ENCODE data around the gene IL36RN.
"Not testable (repeated sequence)": the region's sequence is repeated elsewhere in the genome, so short reads cannot be mapped to it uniquely, and the experiment has no call there.

Gene IL36RN

DNA sequence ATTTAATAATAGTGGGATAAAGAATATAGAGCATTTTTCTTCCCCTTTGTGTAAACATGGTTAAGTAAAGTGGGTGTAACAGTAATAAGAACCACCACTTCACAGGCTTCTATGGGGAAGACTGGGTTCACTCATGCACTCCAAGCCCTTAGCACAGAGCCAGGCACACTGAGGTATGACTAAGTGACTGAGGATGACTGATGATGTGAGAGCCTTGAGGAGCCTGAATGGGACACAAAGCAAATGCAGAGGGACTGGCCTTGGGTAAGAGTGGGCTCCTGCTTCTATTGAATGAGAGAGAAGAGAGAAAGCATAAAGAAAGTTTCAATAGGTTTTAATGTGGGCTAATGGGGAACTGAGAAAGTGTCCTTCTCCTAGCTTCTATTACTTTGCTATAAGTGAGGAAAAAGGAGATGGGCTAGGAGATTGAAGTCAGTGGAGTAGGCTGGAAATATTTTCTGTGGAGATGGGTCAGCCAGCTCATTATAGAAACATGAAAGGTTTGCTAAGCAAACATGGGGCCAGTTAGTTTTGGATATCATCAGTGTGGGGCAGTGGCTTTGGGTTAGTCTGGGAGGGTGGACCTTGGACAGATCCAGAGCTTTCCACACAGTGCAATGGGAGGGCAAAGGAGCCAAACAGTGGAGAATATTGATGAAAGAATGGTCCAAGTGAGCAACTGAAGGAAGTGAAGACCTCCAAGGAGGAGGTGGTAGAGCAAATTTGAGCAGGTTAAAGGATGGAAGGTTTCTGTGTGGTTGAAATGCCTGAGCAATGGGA, 29.4 kb downstream of the IL36RN start:
- POLR2A ChIA-PET: no interaction called here
- TF ChIP-seq NFRKB (IDR thresholded peaks at IDR 0.05): no peak
- TF ChIP-seq CTBP1 (IDR thresholded peaks at IDR 0.05; ENCODE audit: borderline replicate concordance): no peak
- TF ChIP-seq ELF4 (IDR thresholded peaks at IDR 0.05): no peak
- TF ChIP-seq TARDBP (IDR thresholded peaks at IDR 0.05): no peak
- TF ChIP-seq L3MBTL2 (conservative IDR thresholded peaks at IDR 0.05): no peak
- TF ChIP-seq FOXM1 (IDR thresholded peaks at IDR 0.05; ENCODE audit: borderline replicate concordance): no peak
- no peak for TF ChIP-seq FOXA1 (IDR thresholded peaks at IDR 0.05)
- no peak for TF ChIP-seq FOXK2 (IDR thresholded peaks at IDR 0.05)
- TF ChIP-seq ARNT (IDR thresholded peaks at IDR 0.05): no peak
- no peak for TF ChIP-seq ZNF384 (IDR thresholded peaks at IDR 0.05)

GRCh38 chr2:113089916-113090315, 30.9 kb downstream of the IL36RN start:
- TF ChIP-seq LEF1 (IDR thresholded peaks at IDR 0.05; ENCODE audit: borderline replicate concordance): no peak
- ChIA-PET POLR2A (interaction anchor here (1.1 kb wide), 1 partner anchor 15 kb away, joined by 3 read pairs; no protein-coding TSS in a partner anchor), CTCF (no interaction called here)
- DNase-seq (ENCODE audit: extremely low spot score): no peak

More for the DNA sequence above, 29.4 kb downstream of the IL36RN start:
- no peak for DNase-seq (ENCODE audit: extremely low spot score)
- CTCF ChIA-PET: no interaction called here

DNA sequence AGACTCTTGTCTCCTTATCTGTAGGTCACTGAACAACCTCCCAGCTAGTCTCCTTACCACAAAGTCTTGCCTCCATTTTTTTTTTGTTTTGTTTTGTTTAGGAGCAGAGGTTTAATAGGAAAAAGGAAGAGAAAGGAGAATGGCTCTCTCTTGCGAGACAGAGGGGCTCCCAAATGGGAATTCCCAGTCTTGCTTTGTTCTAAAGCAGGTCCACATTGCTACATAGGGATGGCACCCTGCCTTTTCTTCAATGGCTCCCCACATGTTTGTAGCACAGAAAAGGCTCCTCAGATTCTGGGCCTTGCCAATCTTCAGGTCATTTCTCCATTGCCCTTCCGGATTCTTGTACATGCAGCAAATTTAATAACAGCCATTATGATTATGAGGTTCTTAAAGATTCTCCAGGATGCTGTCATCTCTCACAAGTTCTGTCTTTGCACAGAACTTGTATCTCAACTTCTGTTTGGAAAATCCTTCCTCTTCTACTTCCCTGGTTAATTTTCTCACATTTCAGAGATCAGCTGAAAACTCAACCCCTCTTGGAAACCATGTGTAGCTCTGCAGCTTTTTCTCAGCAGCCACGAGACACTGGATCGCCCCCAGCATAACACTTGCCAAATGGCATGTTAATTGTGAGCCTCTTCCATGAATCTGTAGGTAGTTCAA, 32.4 kb downstream of the IL36RN start:
- ChIA-PET CTCF (interaction anchor here (0.6 kb wide), 1 partner anchor 180 kb away, joined by 3 read pairs; no protein-coding TSS in a partner anchor), POLR2A (no interaction called here)
- DNase-seq (ENCODE audit: extremely low spot score): no peak
- TF ChIP-seq HDGF (IDR thresholded peaks at IDR 0.05; ENCODE audit: borderline replicate concordance): no peak
- TF ChIP-seq PKNOX1 (IDR thresholded peaks at IDR 0.05): no peak
- TF ChIP-seq FOXM1 (IDR thresholded peaks at IDR 0.05; ENCODE audit: borderline replicate concordance): no peak
- no peak for TF ChIP-seq L3MBTL2 (conservative IDR thresholded peaks at IDR 0.05)
- TF ChIP-seq LEF1 (IDR thresholded peaks at IDR 0.05; ENCODE audit: borderline replicate concordance): no peak
- TF ChIP-seq CTBP1 (IDR thresholded peaks at IDR 0.05; ENCODE audit: borderline replicate concordance): no peak
- TF ChIP-seq ELF4 (IDR thresholded peaks at IDR 0.05): no peak
- TF ChIP-seq NFRKB (IDR thresholded peaks at IDR 0.05): no peak
- TF ChIP-seq SUZ12 (IDR thresholded peaks at IDR 0.05): no peak
- TF ChIP-seq SP1 (IDR thresholded peaks at IDR 0.05): no peak
- no peak for TF ChIP-seq FOXA1 (IDR thresholded peaks at IDR 0.05)
- TF ChIP-seq TARDBP (IDR thresholded peaks at IDR 0.05): no peak
- TF ChIP-seq ARNT (IDR thresholded peaks at IDR 0.05): no peak
- no peak for TF ChIP-seq ZNF384 (IDR thresholded peaks at IDR 0.05)

DNA sequence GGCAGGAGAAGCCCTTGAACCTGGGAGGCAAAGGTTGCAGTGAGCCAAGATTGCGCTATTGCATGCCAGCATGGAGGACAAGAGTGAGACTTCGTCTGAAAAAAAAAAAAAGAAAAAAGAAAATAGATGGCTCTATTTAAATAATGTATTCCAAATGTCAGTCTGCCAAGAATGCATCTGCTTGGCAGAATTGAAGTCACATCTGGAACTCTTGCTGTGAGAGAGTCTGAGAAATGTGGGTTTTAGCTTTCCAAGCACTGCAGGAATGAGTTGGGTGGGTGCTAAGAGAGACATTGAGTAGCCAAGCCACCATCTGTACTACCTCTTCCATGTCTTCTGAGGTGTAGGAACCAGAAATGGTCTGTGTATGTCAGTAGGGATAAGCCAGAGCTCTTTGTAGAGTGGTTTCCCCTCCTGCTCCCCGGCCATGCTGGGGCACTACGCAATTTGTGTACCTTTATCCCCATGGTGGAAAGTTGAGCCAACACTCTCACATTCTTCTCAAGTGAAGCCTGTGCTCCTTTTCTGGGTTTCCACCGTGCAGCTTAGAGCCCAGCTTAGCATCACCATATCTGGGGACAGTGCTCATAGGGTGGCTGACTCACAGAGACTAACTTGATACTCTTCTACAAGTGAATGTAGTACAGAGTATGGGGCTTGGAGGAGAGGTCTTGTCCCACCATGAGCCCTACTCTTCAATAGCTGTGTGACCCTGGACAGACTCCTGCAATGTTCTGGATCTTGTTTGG, 34.0 kb downstream of the IL36RN start:
- no peak for TF ChIP-seq BHLHE40 (IDR thresholded peaks at IDR 0.05; ENCODE audit: borderline replicate concordance)
- TF ChIP-seq FOXK2 (IDR thresholded peaks at IDR 0.05): no peak
- TF ChIP-seq ZNF384 (IDR thresholded peaks at IDR 0.05): no peak
- TF ChIP-seq ARNT (IDR thresholded peaks at IDR 0.05): no peak
- ChIA-PET CTCF (no interaction called here), POLR2A (no interaction called here)
- no peak for DNase-seq (ENCODE audit: extremely low spot score)

- TF ChIP-seq L3MBTL2 (conservative IDR thresholded peaks at IDR 0.05) (no peak), FOXM1 (IDR thresholded peaks at IDR 0.05; ENCODE audit: borderline replicate concordance) (no peak), SUZ12 (IDR thresholded peaks at IDR 0.05) (no peak), FOXK2 (IDR thresholded peaks at IDR 0.05) (no peak), CTBP1 (IDR thresholded peaks at IDR 0.05; ENCODE audit: borderline replicate concordance) (no peak), BHLHE40 (IDR thresholded peaks at IDR 0.05; ENCODE audit: borderline replicate concordance) (no peak), HDGF (IDR thresholded peaks at IDR 0.05; ENCODE audit: borderline replicate concordance) (no peak), ELF4 (IDR thresholded peaks at IDR 0.05) (no peak), FOXA1 (IDR thresholded peaks at IDR 0.05) (no peak), ZNF384 (IDR thresholded peaks at IDR 0.05) (no peak), LEF1 (IDR thresholded peaks at IDR 0.05; ENCODE audit: borderline replicate concordance) (no peak), NFRKB (IDR thresholded peaks at IDR 0.05) (no peak), TARDBP (IDR thresholded peaks at IDR 0.05) (no peak), ARNT (IDR thresholded peaks at IDR 0.05) (no peak), SP1 (IDR thresholded peaks at IDR 0.05) (no peak), PKNOX1 (IDR thresholded peaks at IDR 0.05) (no peak)
- ChIA-PET POLR2A (no interaction called here), CTCF (no interaction called here)
These were observed 34.6 kb downstream of the IL36RN start for GRCh38 chr2:113093613-113093977.

DNA sequence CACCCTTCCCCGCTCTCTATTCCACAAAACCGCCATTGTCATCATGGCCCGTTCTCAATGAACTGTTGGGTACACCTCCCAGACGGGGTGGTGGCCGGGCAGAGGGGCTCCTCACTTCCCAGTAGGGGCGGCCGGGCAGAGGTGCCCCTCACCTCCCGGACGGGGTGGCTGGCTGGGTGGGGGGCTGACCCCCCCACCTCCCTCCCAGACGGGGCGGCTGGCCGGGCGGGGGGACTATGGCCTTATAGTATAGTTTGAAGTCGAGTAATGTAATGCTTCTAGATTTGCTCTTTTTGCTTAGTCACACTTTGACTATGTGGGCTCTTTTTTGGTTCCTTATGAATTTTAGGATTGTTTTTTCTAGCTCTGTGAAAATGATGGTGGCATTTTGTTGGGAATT, 37.3 kb downstream of the IL36RN start:
- DNase-seq (ENCODE audit: extremely low spot score); CTCF ChIA-PET; POLR2A ChIA-PET: not testable (repeated sequence)

More at GRCh38 chr2:113093613-113093977, 34.6 kb downstream of the IL36RN start:
- DNase-seq (ENCODE audit: extremely low spot score): no peak

- CTCF ChIA-PET: interaction anchor here (0.6 to 1.1 kb wide), 2 partner anchors 16 to 18 kb away, joined by 3 read pairs; no protein-coding TSS in a partner anchor
- POLR2A ChIA-PET: not testable (repeated sequence)
These were observed 38.0 kb downstream of the IL36RN start for GRCh38 chr2:113096842-113097618.

More at GRCh38 chr2:113096842-113097618, 38.0 kb downstream of the IL36RN start:
- not testable (repeated sequence) for DNase-seq (ENCODE audit: extremely low spot score)

Measured in HEK293T (cell line).